Sigmoid colon (tissue), 4 donors: Measurements from ENCODE around the gene CATSPERB.

Source experiments
- EP300 ChIP-seq, 4 donors: sonication (generic); formaldehyde crosslinking; IDR thresholded peaks; one replicate each; pipeline ENCODE4 v1.6.1; 2017; ENCODE audit warnings: antibody characterized with exemption in 4 of 4
- TF ChIP-seq, protein P1 (sequence below), 4 experiments: fragments of 450-650 bp in 3 of 4; fragments of 200-600 bp in 1 of 4; IDR thresholded peaks; one replicate each; pipeline ENCODE4 v1.5.1; 2016 to 2019; ENCODE audit warnings: antibody characterized with exemption in 4 of 4, mild to moderate bottlenecking in 3 of 4, moderate library complexity in 2 of 4

DNA sequence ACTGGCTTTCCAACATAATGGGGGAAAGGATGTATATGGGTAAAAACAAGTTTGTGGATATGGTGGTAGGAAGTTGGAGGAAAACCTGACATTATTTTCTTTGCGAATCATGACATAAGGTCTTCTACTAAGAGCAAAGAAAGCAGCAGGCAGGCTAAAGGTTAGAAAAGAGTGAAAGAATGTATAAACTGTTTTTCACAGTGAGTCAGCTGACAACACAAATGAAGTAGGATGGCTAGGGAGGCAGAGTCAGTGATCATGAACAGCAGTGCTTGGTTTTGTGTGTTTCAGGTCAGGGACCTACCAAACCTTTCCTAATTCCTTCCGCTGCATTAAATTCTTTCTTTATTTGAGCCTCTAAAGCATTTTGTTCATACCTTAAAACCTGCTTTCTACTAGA is 46.3 kb upstream of the CATSPERB start:
- TF ChIP-seq, protein P1, sequence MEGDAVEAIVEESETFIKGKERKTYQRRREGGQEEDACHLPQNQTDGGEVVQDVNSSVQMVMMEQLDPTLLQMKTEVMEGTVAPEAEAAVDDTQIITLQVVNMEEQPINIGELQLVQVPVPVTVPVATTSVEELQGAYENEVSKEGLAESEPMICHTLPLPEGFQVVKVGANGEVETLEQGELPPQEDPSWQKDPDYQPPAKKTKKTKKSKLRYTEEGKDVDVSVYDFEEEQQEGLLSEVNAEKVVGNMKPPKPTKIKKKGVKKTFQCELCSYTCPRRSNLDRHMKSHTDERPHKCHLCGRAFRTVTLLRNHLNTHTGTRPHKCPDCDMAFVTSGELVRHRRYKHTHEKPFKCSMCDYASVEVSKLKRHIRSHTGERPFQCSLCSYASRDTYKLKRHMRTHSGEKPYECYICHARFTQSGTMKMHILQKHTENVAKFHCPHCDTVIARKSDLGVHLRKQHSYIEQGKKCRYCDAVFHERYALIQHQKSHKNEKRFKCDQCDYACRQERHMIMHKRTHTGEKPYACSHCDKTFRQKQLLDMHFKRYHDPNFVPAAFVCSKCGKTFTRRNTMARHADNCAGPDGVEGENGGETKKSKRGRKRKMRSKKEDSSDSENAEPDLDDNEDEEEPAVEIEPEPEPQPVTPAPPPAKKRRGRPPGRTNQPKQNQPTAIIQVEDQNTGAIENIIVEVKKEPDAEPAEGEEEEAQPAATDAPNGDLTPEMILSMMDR (IDR thresholded peaks at IDR 0.05), result no peak
- TF ChIP-seq EP300 (IDR thresholded peaks at IDR 0.05), result no peak
